Peyer's patch (tissue), 4 donors: ENCODE results near the gene SCP2.

Source experiments
- POLR2A ChIP-seq, 2 donors: fragments of 450-650 bp; IDR thresholded peaks; one replicate each; pipeline ENCODE4 v1.5.1; 2017; ENCODE audit warnings: antibody characterized with exemption in 2 of 2, mild to moderate bottlenecking in 2 of 2, moderate library complexity in 2 of 2
- TF ChIP-seq, protein P1 (sequence below), 6 experiments: fragments of 450-650 bp in 4 of 6; fragments of 200-600 bp in 2 of 6; sonication (generic) in 1 of 6; IDR thresholded peaks; one replicate each; pipeline ENCODE4 v1.5.1; 2017 to 2019; ENCODE audit warnings: antibody characterized with exemption in 6 of 6, mild to moderate bottlenecking in 3 of 6, moderate library complexity in 1 of 6

DNA sequence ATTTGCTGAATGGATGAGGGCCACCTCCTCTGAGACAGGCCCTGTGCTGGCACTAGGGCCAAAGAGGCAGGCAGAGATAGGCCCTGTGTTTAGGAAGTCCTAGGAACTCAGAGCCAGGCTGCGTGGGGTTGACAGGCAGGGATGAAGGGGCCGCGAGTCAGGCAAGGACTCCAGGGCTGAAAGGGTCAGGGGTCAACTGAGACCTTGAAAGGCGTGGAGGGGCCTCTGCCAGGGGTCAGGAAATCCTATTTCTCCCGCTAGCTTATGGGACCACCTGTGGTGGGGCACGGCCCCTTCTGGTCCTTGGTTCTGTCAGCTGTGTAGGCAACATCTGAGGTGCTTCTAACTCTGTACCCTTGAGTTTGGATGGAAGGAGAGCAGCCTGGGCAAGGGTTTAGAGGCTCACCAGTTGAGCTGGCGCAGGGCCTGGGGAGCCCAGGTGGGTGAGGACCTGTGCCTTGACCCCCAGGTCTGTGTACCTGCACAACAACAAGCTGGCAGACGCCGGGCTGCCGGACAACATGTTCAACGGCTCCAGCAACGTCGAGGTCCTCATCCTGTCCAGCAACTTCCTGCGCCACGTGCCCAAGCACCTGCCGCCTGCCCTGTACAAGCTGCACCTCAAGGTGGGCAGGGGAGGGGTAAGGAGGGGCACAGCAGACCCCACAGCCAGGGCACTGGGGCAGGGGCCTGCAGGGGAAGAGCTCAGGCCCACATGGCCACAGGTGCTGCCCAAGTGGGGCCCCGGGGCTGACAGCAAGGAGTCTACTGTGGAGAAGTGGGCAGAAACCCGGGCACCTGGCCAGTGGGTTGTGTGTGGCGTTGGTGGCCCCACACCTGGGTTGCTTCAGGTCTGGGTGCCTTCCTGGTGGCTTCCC, 149.9 kb downstream of the SCP2 start:
- TF ChIP-seq, protein P1, sequence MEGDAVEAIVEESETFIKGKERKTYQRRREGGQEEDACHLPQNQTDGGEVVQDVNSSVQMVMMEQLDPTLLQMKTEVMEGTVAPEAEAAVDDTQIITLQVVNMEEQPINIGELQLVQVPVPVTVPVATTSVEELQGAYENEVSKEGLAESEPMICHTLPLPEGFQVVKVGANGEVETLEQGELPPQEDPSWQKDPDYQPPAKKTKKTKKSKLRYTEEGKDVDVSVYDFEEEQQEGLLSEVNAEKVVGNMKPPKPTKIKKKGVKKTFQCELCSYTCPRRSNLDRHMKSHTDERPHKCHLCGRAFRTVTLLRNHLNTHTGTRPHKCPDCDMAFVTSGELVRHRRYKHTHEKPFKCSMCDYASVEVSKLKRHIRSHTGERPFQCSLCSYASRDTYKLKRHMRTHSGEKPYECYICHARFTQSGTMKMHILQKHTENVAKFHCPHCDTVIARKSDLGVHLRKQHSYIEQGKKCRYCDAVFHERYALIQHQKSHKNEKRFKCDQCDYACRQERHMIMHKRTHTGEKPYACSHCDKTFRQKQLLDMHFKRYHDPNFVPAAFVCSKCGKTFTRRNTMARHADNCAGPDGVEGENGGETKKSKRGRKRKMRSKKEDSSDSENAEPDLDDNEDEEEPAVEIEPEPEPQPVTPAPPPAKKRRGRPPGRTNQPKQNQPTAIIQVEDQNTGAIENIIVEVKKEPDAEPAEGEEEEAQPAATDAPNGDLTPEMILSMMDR (IDR thresholded peaks at IDR 0.05) = no peak
- no peak for TF ChIP-seq POLR2A (IDR thresholded peaks at IDR 0.05)
